Muscle layer of duodenum (tissue), 2 donors: ENCODE data around the gene FBXL3.

Source experiments
- H3K27ac ChIP-seq: one replicate; pipeline ENCODE4 v1.7.0; 2013; ENCODE audit warnings: mild to moderate bottlenecking, low read length
- H3K27me3 ChIP-seq: one replicate; pipeline ENCODE4 v1.7.0; 2013; ENCODE audit warnings: low read depth, mild to moderate bottlenecking, control low read depth, low read length
- H3K36me3 ChIP-seq, 2 donors: one replicate each; pipeline ENCODE4 v1.7.0; 2013; ENCODE audit warnings: low read length in 2 of 2, control low read depth in 1 of 2, mild to moderate bottlenecking in 1 of 2; ENCODE audit not compliant: insufficient read depth in 2 of 2, control insufficient read depth in 1 of 2
- H3K4me1 ChIP-seq, 2 donors: one replicate each; pipeline ENCODE4 v1.7.0; 2013; ENCODE audit warnings: low read length in 2 of 2, mild to moderate bottlenecking in 2 of 2, control low read depth in 1 of 2, moderate library complexity in 1 of 2; ENCODE audit not compliant: insufficient read depth in 2 of 2, control insufficient read depth in 1 of 2
- H3K4me3 ChIP-seq, 2 donors: one replicate each; pipeline ENCODE4 v1.7.0; 2013; ENCODE audit warnings: low read length in 2 of 2, low read depth in 1 of 2, mild to moderate bottlenecking in 1 of 2
- H3K9me3 ChIP-seq, 2 donors: one replicate each; pipeline ENCODE4 v1.7.0; 2013; ENCODE audit warnings: low read length in 2 of 2, control low read depth in 1 of 2, mild to moderate bottlenecking in 1 of 2; ENCODE audit not compliant: control insufficient read depth in 1 of 2
- donor health status: healthy.

The FBXL3 gene

GRCh38 chr13:77047649-77048343 lies 20.8 kb upstream of the FBXL3 start:
- Histone ChIP-seq H3K4me1 (no peaks in the 10 kb centered on the region), H3K27ac (no peak overlapping the region), H3K27me3 (no peaks in the 10 kb centered on the region), H3K4me3 (no peak overlapping the region), H3K9me3 (no peaks in the 10 kb centered on the region), H3K36me3 (peaks cover 37 to 45% of the 10 kb centered on the region in 2 donors)

GRCh38 chr13:77042566-77043177 lies 15.7 kb upstream of the FBXL3 start:
- Histone ChIP-seq H3K27me3 (no peaks in the 10 kb centered on the region), H3K36me3 (peaks cover 14 to 26% of the 10 kb centered on the region in 2 donors), H3K9me3 (no peaks in the 10 kb centered on the region), H3K4me3 (no peak overlapping the region), H3K4me1 (no peaks in the 10 kb centered on the region), H3K27ac (no peak overlapping the region)

GRCh38 chr13:77040835-77041234 lies 13.9 kb upstream of the FBXL3 start:
- Histone ChIP-seq H3K9me3 (no peaks in the 10 kb centered on the region), H3K36me3 (peaks cover 0 to 12% of the 10 kb centered on the region in 2 donors), H3K4me3 (no peak overlapping the region), H3K27ac (no peak overlapping the region), H3K27me3 (no peaks in the 10 kb centered on the region), H3K4me1 (no peaks in the 10 kb centered on the region)

GRCh38 chr13:77040076-77040475 lies 13.1 kb upstream of the FBXL3 start:
- Histone ChIP-seq H3K36me3 (peaks cover 0 to 10% of the 10 kb centered on the region in 2 donors), H3K27ac (no peak overlapping the region), H3K27me3 (no peaks in the 10 kb centered on the region), H3K4me1 (no peaks in the 10 kb centered on the region), H3K4me3 (no peak overlapping the region), H3K9me3 (no peaks in the 10 kb centered on the region)

- no peak overlapping the region for H3K4me3 ChIP-seq
- no peaks in the 10 kb centered on the region for H3K9me3 ChIP-seq
- H3K27me3 ChIP-seq = no peaks in the 10 kb centered on the region
- no peak overlapping the region for H3K27ac ChIP-seq
- no peaks in the 10 kb centered on the region for H3K4me1 ChIP-seq
- peaks cover 0 to 5% of the 10 kb centered on the region in 2 donors for H3K36me3 ChIP-seq
Observed at GRCh38 chr13:77038907-77039480, 12.0 kb upstream of the FBXL3 start.

GRCh38 chr13:77036279-77036678 lies 9.3 kb upstream of the FBXL3 start:
- Histone ChIP-seq H3K36me3 (no peaks in the 10 kb centered on the region), H3K9me3 (no peaks in the 10 kb centered on the region), H3K27me3 (no peaks in the 10 kb centered on the region), H3K27ac (no peak overlapping the region), H3K4me3 (no peak overlapping the region), H3K4me1 (no peaks in the 10 kb centered on the region)

- no peak overlapping the region for H3K4me3 ChIP-seq
- no peaks in the 10 kb centered on the region for H3K9me3 ChIP-seq
- no peaks in the 10 kb centered on the region for H3K27me3 ChIP-seq
- H3K27ac ChIP-seq = no peak overlapping the region
- no peaks in the 10 kb centered on the region for H3K36me3 ChIP-seq
- H3K4me1 ChIP-seq = no peaks in the 10 kb centered on the region
Observed at GRCh38 chr13:77034881-77035280, 7.9 kb upstream of the FBXL3 start.

GRCh38 chr13:77033717-77034302 lies 6.9 kb upstream of the FBXL3 start:
- Histone ChIP-seq H3K36me3 (no peaks in the 10 kb centered on the region), H3K27me3 (no peaks in the 10 kb centered on the region), H3K4me3 (no peak overlapping the region), H3K9me3 (no peaks in the 10 kb centered on the region), H3K27ac (no peak overlapping the region), H3K4me1 (no peaks in the 10 kb centered on the region)

- Histone ChIP-seq H3K9me3 (no peaks in the 10 kb centered on the region), H3K36me3 (no peaks in the 10 kb centered on the region)
Observed at GRCh38 chr13:77031656-77032243, 4.8 kb upstream of the FBXL3 start.

GRCh38 chr13:77029436-77029835 lies 2.5 kb upstream of the FBXL3 start:
- Histone ChIP-seq H3K36me3 (no peaks in the 10 kb centered on the region), H3K9me3 (no peaks in the 10 kb centered on the region), H3K27ac (no peak overlapping the region), H3K4me3 (no peak overlapping the region), H3K27me3 (no peaks in the 10 kb centered on the region), H3K4me1 (peaks cover 6 to 13% of the 10 kb centered on the region in 2 donors)

More at GRCh38 chr13:77031656-77032243, 4.8 kb upstream of the FBXL3 start:
- Histone ChIP-seq H3K27ac (no peak overlapping the region), H3K4me3 (no peak overlapping the region), H3K4me1 (peaks cover 0 to 5% of the 10 kb centered on the region in 2 donors), H3K27me3 (no peaks in the 10 kb centered on the region)

GRCh38 chr13:77028202-77028601 lies 1.2 kb upstream of the FBXL3 start:
- H3K4me3 ChIP-seq = peak overlapping the region; percentile 93 to 96
- H3K27ac ChIP-seq = peak overlapping the region; percentile 88
- H3K36me3 ChIP-seq = peaks cover 0 to 5% of the 10 kb centered on the region in 2 donors
- H3K4me1 ChIP-seq = peaks cover 13 to 25% of the 10 kb centered on the region in 2 donors
- H3K9me3 ChIP-seq = no peaks in the 10 kb centered on the region
- H3K27me3 ChIP-seq = no peaks in the 10 kb centered on the region
